ENCODE results near the gene SSR4.

DNA sequence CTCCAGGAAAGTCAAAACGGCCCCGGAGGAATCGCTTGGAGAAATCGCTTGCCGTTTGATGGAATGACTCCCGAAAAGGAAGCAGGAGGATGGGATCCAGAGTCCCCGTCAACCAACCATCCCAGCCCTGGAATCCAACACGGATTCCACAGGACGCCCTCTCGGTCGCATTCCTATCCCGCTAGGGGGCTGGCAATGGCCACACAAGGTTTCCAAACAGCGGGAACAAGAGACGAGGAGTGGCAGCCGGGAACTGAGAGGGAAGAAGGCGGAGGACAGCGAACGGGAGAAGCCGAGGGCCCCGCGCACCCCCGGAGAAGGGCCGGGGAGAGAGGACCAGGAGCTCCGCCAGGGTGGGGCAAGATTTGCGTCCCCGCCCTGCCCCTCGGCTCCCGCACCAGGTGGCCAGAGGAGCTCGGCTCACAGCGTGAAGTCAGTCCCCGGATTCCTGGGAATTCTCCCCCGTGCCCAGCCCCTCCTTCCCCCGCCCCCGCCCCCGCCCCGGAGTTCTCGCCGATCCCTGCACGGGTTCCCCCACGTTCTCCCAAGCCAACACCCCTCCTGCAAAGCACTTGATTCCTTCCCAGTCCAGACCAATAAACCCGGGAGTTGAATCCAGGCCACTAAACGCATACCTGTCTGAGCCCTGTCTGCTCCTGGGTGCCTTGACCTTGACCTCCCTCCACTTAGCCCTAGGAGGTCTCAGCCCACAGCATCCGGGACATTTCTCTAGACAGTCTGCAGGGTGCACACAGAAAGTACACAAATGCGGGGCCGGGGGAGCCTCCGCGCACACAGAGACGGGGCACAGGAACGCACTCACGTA, 34.5 kb downstream of the SSR4 start:
- TF ChIP-seq, protein P1, sequence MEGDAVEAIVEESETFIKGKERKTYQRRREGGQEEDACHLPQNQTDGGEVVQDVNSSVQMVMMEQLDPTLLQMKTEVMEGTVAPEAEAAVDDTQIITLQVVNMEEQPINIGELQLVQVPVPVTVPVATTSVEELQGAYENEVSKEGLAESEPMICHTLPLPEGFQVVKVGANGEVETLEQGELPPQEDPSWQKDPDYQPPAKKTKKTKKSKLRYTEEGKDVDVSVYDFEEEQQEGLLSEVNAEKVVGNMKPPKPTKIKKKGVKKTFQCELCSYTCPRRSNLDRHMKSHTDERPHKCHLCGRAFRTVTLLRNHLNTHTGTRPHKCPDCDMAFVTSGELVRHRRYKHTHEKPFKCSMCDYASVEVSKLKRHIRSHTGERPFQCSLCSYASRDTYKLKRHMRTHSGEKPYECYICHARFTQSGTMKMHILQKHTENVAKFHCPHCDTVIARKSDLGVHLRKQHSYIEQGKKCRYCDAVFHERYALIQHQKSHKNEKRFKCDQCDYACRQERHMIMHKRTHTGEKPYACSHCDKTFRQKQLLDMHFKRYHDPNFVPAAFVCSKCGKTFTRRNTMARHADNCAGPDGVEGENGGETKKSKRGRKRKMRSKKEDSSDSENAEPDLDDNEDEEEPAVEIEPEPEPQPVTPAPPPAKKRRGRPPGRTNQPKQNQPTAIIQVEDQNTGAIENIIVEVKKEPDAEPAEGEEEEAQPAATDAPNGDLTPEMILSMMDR (IDR thresholded peaks at IDR 0.05; ENCODE audit: low read depth, low read length, missing input control): no peak
- TF ChIP-seq, protein P2, sequence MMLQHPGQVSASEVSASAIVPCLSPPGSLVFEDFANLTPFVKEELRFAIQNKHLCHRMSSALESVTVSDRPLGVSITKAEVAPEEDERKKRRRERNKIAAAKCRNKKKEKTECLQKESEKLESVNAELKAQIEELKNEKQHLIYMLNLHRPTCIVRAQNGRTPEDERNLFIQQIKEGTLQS (IDR thresholded peaks at IDR 0.05): no peak
- TF ChIP-seq YY1 (IDR thresholded peaks at IDR 0.05) (no peak), SP1 (IDR thresholded peaks at IDR 0.05) (no peak)
- TF ChIP-seq, protein P3, sequence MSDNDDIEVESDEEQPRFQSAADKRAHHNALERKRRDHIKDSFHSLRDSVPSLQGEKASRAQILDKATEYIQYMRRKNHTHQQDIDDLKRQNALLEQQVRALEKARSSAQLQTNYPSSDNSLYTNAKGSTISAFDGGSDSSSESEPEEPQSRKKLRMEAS (IDR thresholded peaks at IDR 0.05): no peak

Measured in liver (tissue), 3 donors.